Measurements from ENCODE around the gene CHRND.

GRCh38 chr2:232550354-232551249 is 24.6 kb downstream of the CHRND start, which contains the start of the genes EIF4E2 and TIGD1:
- TF ChIP-seq POLR2A (IDR thresholded peaks at IDR 0.05; ENCODE audit: low read length) (peak; percentile 94), GATA1 (IDR thresholded peaks at IDR 0.05; ENCODE audit: low read depth, low read length) (no peak)
